Prostate gland (tissue), 2 donors: Measurements from ENCODE around the gene RAB8B. TPM values are rescaled to one million over a fixed set of nuclear protein-coding genes. Genes with fewer than 3 reads are reported as not detected.

Experiments
- DNase-seq: peaks from one replicate; pipeline ENCODE4 v3.0.0-alpha.2; 2019; ENCODE audit warnings: low spot score
- H3K27ac ChIP-seq, 2 donors: fragments of 200-600 bp; sonication (generic); 2 replicates each; pipeline ENCODE4 v1.5.1; 2017 to 2019
- H3K27me3 ChIP-seq: fragments of 200-600 bp; sonication (generic); replicated peaks from 2 replicates; pipeline ENCODE4 v1.5.1; 2019; ENCODE audit not compliant: insufficient read depth
- H3K36me3 ChIP-seq, 2 donors: fragments of 200-600 bp; sonication (generic); 1 replicate in 1 of 2; 2 replicates in 1 of 2; pipeline versions ENCODE4 v1.5.1 to v1.8.1; 2017 to 2019
- H3K4me1 ChIP-seq: fragments of 200-600 bp; sonication (generic); replicated peaks from 2 replicates; pipeline ENCODE4 v1.5.1; 2019
- H3K4me3 ChIP-seq, 2 donors: fragments of 200-600 bp; sonication (generic); 2 replicates each; pipeline ENCODE4 v1.5.1; 2017 to 2019
- H3K9me3 ChIP-seq: fragments of 200-600 bp; sonication (generic); 2 replicates; pipeline ENCODE4 v1.5.1; 2017
- CTCF ChIP-seq, 4 experiments: fragments of 200-600 bp in 2 of 4; fragments of 450-650 bp in 2 of 4; sonication (generic) in 2 of 4; IDR thresholded peaks; 1 replicate in 3 of 4; 2 replicates in 1 of 4; pipeline ENCODE4 v1.5.1; 2016 to 2019; ENCODE audit warnings: antibody characterized with exemption in 4 of 4, mild to moderate bottlenecking in 2 of 4, moderate library complexity in 2 of 4
- POLR2A ChIP-seq: fragments of 450-650 bp; IDR thresholded peaks from one replicate; pipeline ENCODE4 v1.6.1; 2016; ENCODE audit warnings: antibody characterized with exemption, mild to moderate bottlenecking
- POLR2AphosphoS5 ChIP-seq: sonication (generic); formaldehyde crosslinking; IDR thresholded peaks from one replicate; pipeline ENCODE4 v1.6.1; 2017; ENCODE audit warnings: antibody characterized with exemption
- WGBS: methylation state at CpG from one replicate; pipeline ENCODE4 v1.1.5; 2018; 5-methylcytosine and 5-hydroxymethylcytosine counted together
- intact Hi-C: fragments of 100-400 bp; cut with DNase I; formaldehyde crosslinking; loops from one replicate; pipeline ENCODE4 v1.14.2; 2022
- total RNA-seq, 2 donors: library from RNA; depleted of rRNA; stranded (reverse); fragments of >200 nt; gene quantifications; one replicate each; pipeline ENCODE4 v1.1.0, GENCODE V29; 2016

Gene RAB8B
- total RNA-seq, 2 donors from 2014 or later = 18.5 to 29.2 TPM

- H3K27me3 ChIP-seq = no peaks in the 10 kb centered on the region
- 50% methylated on average over 8 of the region's 8 CpGs for WGBS
- H3K9me3 ChIP-seq = no peaks in the 10 kb centered on the region
- no peak for TF ChIP-seq POLR2A
- no peak for TF ChIP-seq CTCF (IDR thresholded peaks at IDR 0.05)
- TF ChIP-seq POLR2AphosphoS5 = no peak
- H3K4me3 ChIP-seq = no peak overlapping the region
- intact Hi-C loops = no loop called here
- no peak for DNase-seq
- H3K27ac ChIP-seq = no peak overlapping the region
- peaks cover 6% of the 10 kb centered on the region for H3K4me1 ChIP-seq
- H3K36me3 ChIP-seq = no peaks in the 10 kb centered on the region
Observed at GRCh38 chr15:63198371-63199250, 9.2 kb downstream of the RAB8B start.

DNA sequence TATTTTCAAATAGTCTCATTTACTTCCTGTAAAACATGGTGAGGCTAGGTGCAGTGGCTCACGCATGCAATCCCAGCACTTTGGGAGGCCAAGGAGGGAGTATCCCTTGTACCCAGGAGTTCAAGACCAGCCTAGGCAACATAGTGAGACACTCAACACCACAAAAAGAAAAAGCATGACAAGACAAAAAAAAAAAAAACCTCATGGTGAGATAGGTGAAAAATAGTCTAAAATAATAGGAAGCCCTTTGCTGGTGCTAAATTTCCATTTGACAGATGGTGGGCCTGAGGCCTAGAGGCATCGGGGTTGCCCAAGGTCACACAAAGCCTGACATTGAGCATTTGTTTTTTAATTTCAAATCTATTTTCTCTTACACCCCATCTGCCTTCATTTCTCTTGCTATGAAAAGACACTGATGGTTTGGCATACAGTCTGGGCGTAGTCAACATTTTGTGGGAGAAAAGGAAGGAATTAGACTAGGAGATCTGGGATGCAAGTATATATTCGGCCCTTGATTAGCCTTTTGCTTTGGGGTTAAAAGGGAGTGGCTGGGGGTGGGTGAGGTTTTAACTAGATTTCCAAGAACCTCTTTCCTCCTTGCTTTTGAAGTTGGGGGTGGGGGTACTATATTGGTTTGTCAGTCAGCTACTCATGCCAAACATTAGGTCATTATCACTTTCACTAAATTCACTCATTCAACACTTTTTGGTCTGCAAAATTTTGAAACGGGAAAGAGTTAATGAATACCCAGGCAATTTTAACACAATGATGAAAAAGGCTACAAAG lies 11.3 kb downstream of the RAB8B start:
- H3K4me1 ChIP-seq = peaks cover 8% of the 10 kb centered on the region
- no peak for TF ChIP-seq POLR2A
- TF ChIP-seq POLR2AphosphoS5 = no peak
- TF ChIP-seq CTCF (IDR thresholded peaks at IDR 0.05) = no peak
- WGBS = 94% methylated on average over 5 of the region's 5 CpGs
- no peak overlapping the region for H3K4me3 ChIP-seq
- no peak overlapping the region for H3K27ac ChIP-seq
- no peaks in the 10 kb centered on the region for H3K27me3 ChIP-seq
- intact Hi-C loops = no loop called here
- DNase-seq = no peak
- H3K9me3 ChIP-seq = no peaks in the 10 kb centered on the region
- H3K36me3 ChIP-seq = no peaks in the 10 kb centered on the region

- no peak for TF ChIP-seq POLR2A
- TF ChIP-seq CTCF (IDR thresholded peaks at IDR 0.05) = no peak
- TF ChIP-seq POLR2AphosphoS5 = no peak
- H3K27ac ChIP-seq = no peak overlapping the region
- no peak overlapping the region for H3K4me3 ChIP-seq
- WGBS = 35% methylated on average over 5 of the region's 5 CpGs
- H3K4me1 ChIP-seq = peaks cover 8% of the 10 kb centered on the region
- no peaks in the 10 kb centered on the region for H3K36me3 ChIP-seq
- intact Hi-C loops = no loop called here
- no peaks in the 10 kb centered on the region for H3K9me3 ChIP-seq
- no peaks in the 10 kb centered on the region for H3K27me3 ChIP-seq
- no peak for DNase-seq
Observed at GRCh38 chr15:63202861-63203260, 13.5 kb downstream of the RAB8B start.

GRCh38 chr15:63203451-63204090 lies 14.2 kb downstream of the RAB8B start:
- Histone ChIP-seq H3K4me1 (peaks cover 8% of the 10 kb centered on the region), H3K9me3 (no peaks in the 10 kb centered on the region), H3K27ac (no peak overlapping the region), H3K4me3 (no peak overlapping the region), H3K27me3 (no peaks in the 10 kb centered on the region), H3K36me3 (no peaks in the 10 kb centered on the region)
- TF ChIP-seq CTCF (IDR thresholded peaks at IDR 0.05) (no peak), POLR2AphosphoS5 (no peak), POLR2A (no peak)
- intact Hi-C loops = no loop called here
- DNase-seq = no peak
- WGBS = 92% methylated on average over 9 of the region's 9 CpGs
